Ovary (tissue), 10 donors: ENCODE measurements around the gene KRT77. TPM values are rescaled to one million over a fixed set of nuclear protein-coding genes. Genes with fewer than 3 reads are reported as not detected.
"Not testable (repeated sequence)": the region's sequence is repeated elsewhere in the genome, so short reads cannot be mapped to it uniquely, and the experiment has no call there.

Experiments
- DNase-seq, 5 donors: peaks; one replicate each; pipeline ENCODE4 v3.0.0-alpha.2; 2019 to 2020
- H3K27ac ChIP-seq, 2 donors: fragments of 200-600 bp; one replicate each; pipeline versions ENCODE4 v1.5.1 to v1.8.0; 2019 to 2022
- H3K27me3 ChIP-seq: fragments of 200-600 bp; one replicate; pipeline ENCODE4 v1.8.0; 2022
- H3K36me3 ChIP-seq: fragments of 200-600 bp; sonication (generic); one replicate; pipeline ENCODE4 v1.5.1; 2019
- H3K4me1 ChIP-seq: one replicate; pipeline ENCODE4 v1.8.1; 2013; ENCODE audit warnings: mild to moderate bottlenecking, moderate library complexity; ENCODE audit not compliant: insufficient read depth
- H3K4me3 ChIP-seq: fragments of 200-600 bp; sonication (generic); one replicate; pipeline ENCODE4 v1.5.1; 2017
- H3K9me3 ChIP-seq, 2 donors: fragments of 200-600 bp in 1 of 2; sonication (generic) in 1 of 2; one replicate each; pipeline versions ENCODE4 v1.5.1 to v1.8.1; 2013 to 2019; ENCODE audit warnings: mild to moderate bottlenecking in 1 of 2, moderate library complexity in 1 of 2
- CTCF ChIP-seq, 3 donors: fragments of 450-650 bp in 2 of 3; fragments of 200-600 bp in 1 of 3; IDR thresholded peaks; one replicate each; pipeline versions ENCODE4 v1.5.1 to v1.8.0; 2016 to 2022; ENCODE audit warnings: antibody characterized with exemption in 3 of 3, mild to moderate bottlenecking in 1 of 3
- EP300 ChIP-seq: sonication (generic); formaldehyde crosslinking; IDR thresholded peaks from one replicate; pipeline ENCODE4 v1.6.1; 2017; ENCODE audit warnings: antibody characterized with exemption
- POLR2A ChIP-seq: fragments of 450-650 bp; IDR thresholded peaks from one replicate; pipeline ENCODE4 v1.6.1; 2017; ENCODE audit warnings: antibody characterized with exemption, mild to moderate bottlenecking, moderate library complexity
- WGBS, 3 donors: extraction: QIAGEN DNeasy Blood & Tissue Kit in 1 of 3; methylation state at CpG; one replicate each; pipeline versions ENCODE4 v1.1.5 to v1.1.7; 2013 to 2017; 5-methylcytosine and 5-hydroxymethylcytosine counted together
- intact Hi-C, 4 donors: fragments of 100-400 bp; cut with DNase I; formaldehyde crosslinking; loops; one replicate each; pipeline versions ENCODE4 v1.11.0 to v1.15.1; 2022 to 2023
- long read RNA-seq, 3 donors: library from polyadenylated mRNA in 2 of 3; unstranded in 2 of 3; transcript quantifications; one replicate each; pipeline ENCODE4 v2.0.0 and lab custom pipeline, GENCODE V29; 2021 to 2026
- polyA plus RNA-seq, 2 donors: library from polyadenylated mRNA; stranded (reverse); fragments of 200-250 nt in 1 of 2; fragments of 350-450 nt in 1 of 2; fragmentation: Illumina TruSeq in 1 of 2; extraction: RNeasy Lipid Tissue Mini Kit (QIAGEN cat#74804) in 1 of 2; gene quantifications; one replicate each; pipeline ENCODE4 v1.2.3, GENCODE V29; 2013 to 2014
- total RNA-seq, 7 donors: library from RNA; depleted of rRNA in 2 of 7; stranded (reverse); fragments of >200 nt in 2 of 7; fragmentation: NEBNext Ultra II Directional in 3 of 7; extraction: Animal tissue kit (Norgen Biotek cat#: 25700) in 3 of 7; gene quantifications; one replicate each; pipeline versions ENCODE4 v1.1.0 to v1.2.4, GENCODE V29; 2016 to 2023
- donor health status: DM: no; HTN: no; CAD: no; lungs with moderate emphysema.
- donor health status: DM: no; HTN: no; CAD: no.
- donor health status: Bipolar disorder and iron deficiency.
- donor health status: DM: yes; HTN: yes; CAD: no.
- donor health status: DM: no; HTN: no; CAD: no.
- donor health status: DM: yes; HTN: yes; CAD: no.

KRT77 gene
- not detected for total RNA-seq
- polyA plus RNA-seq: not detected
- long read RNA-seq, donor 1: 0 reads
- long read RNA-seq, donor 2: 0 reads
- long read RNA-seq, donor 3: 0 reads

GRCh38 chr12:52703424-52703823 is at the start of gene KRT77:
Gene KRT77, minus strand, starts transcription at chr12:52703524. Its CDS starts 90 bp downstream, at chr12:52703434.
- H3K27me3 ChIP-seq: no peaks in the 10 kb centered on the region
- DNase-seq: no peak
- H3K9me3 ChIP-seq: no peaks in the 10 kb centered on the region
- intact Hi-C loops: no loop called here
- H3K4me1 ChIP-seq: no peaks in the 10 kb centered on the region
- no peak within 1 kb of the TSS for H3K4me3 ChIP-seq
- H3K36me3 ChIP-seq: no peaks in the 10 kb centered on the region
- TF ChIP-seq EP300 (no peak), CTCF (IDR thresholded peaks at IDR 0.05) (no peak), POLR2A (no peak)
- no peak within 1 kb of the TSS for H3K27ac ChIP-seq
- WGBS, 3 donors: 61 to 70% (median 65%) methylated on average over 2 of the region's 2 CpGs

GRCh38 chr12:52752516-52752915 is 49.2 kb upstream of the KRT77 start:
- 75 to 90% (median 77%) methylated on average over 2 of the region's 2 CpGs for WGBS, 3 donors
- H3K27me3 ChIP-seq: no peaks in the 10 kb centered on the region

GRCh38 chr12:52751795-52752194 is 48.5 kb upstream of the KRT77 start:
- no peak for DNase-seq
- H3K27ac ChIP-seq: no peak overlapping the region
- no peak overlapping the region for H3K4me3 ChIP-seq
- TF ChIP-seq POLR2A (no peak), CTCF (IDR thresholded peaks at IDR 0.05) (no peak), EP300 (no peak)
- intact Hi-C loops: no loop called here
- no peaks in the 10 kb centered on the region for H3K4me1 ChIP-seq
- H3K27me3 ChIP-seq: no peaks in the 10 kb centered on the region
- no peaks in the 10 kb centered on the region for H3K9me3 ChIP-seq
- no peaks in the 10 kb centered on the region for H3K36me3 ChIP-seq

More at GRCh38 chr12:52752516-52752915, 49.2 kb upstream of the KRT77 start:
- TF ChIP-seq POLR2A (no peak), CTCF (IDR thresholded peaks at IDR 0.05) (no peak), EP300 (no peak)
- no peaks in the 10 kb centered on the region for H3K9me3 ChIP-seq
- intact Hi-C loops: no loop called here
- no peaks in the 10 kb centered on the region for H3K4me1 ChIP-seq
- DNase-seq: no peak
- no peak overlapping the region for H3K4me3 ChIP-seq
- H3K36me3 ChIP-seq: no peaks in the 10 kb centered on the region
- no peak overlapping the region for H3K27ac ChIP-seq

- H3K9me3 ChIP-seq, H3K27me3 ChIP-seq, DNase-seq, H3K4me3 ChIP-seq, H3K4me1 ChIP-seq, H3K27ac ChIP-seq, intact Hi-C loops, H3K36me3 ChIP-seq: not testable (repeated sequence)
- 23 to 30% (median 25%) methylated on average over 3 of the region's 3 CpGs for WGBS, 3 donors
These were observed 47.2 kb upstream of the KRT77 start for GRCh38 chr12:52750532-52750931.

- no peak for TF ChIP-seq POLR2A
- no peak for TF ChIP-seq CTCF (IDR thresholded peaks at IDR 0.05)
- TF ChIP-seq EP300: no peak
- Histone ChIP-seq H3K4me1 (no peaks in the 10 kb centered on the region), H3K9me3 (no peaks in the 10 kb centered on the region), H3K36me3 (no peaks in the 10 kb centered on the region), H3K27ac (no peak overlapping the region), H3K4me3 (no peak overlapping the region), H3K27me3 (no peaks in the 10 kb centered on the region)
- intact Hi-C loops: no loop called here
- WGBS, 3 donors: 60 to 76% (median 61%) methylated on average over 3 of the region's 3 CpGs
- no peak for DNase-seq
These were observed 46.5 kb upstream of the KRT77 start for GRCh38 chr12:52749827-52750226.
